KMS-11 (cell line): Measurements from ENCODE around the gene RNF220.

Experiments
- H2AFZ ChIP-seq: fragments of 200-600 bp; sonication (generic); 2 replicates; pipeline ENCODE4 v1.6.1; 2016; ENCODE audit warnings: antibody characterized with exemption, mixed run types, low read depth
- H3K27ac ChIP-seq: fragments of 200-600 bp; sonication (generic); 2 replicates; pipeline ENCODE4 v1.6.1; 2016; ENCODE audit warnings: mild to moderate bottlenecking, mixed run types
- H3K27me3 ChIP-seq: fragments of 200-600 bp; sonication (generic); 2 replicates; pipeline ENCODE4 v1.6.1; 2017; ENCODE audit warnings: mild to moderate bottlenecking, low read depth, mixed run types, moderate library complexity; ENCODE audit not compliant: insufficient read depth
- H3K36me3 ChIP-seq: fragments of 200-600 bp; sonication (generic); 2 replicates; pipeline ENCODE4 v1.6.1; 2017; ENCODE audit warnings: mild to moderate bottlenecking, mixed run types; ENCODE audit not compliant: insufficient read depth
- H3K4me1 ChIP-seq: fragments of 200-600 bp; sonication (generic); 2 replicates; pipeline ENCODE4 v1.6.1; 2016; ENCODE audit warnings: mild to moderate bottlenecking, low read depth, mixed run types; ENCODE audit not compliant: poor library complexity, severe bottlenecking
- H3K4me2 ChIP-seq: fragments of 200-600 bp; sonication (generic); 2 replicates; pipeline ENCODE4 v1.7.0; 2016; ENCODE audit warnings: mild to moderate bottlenecking, mixed run types
- H3K4me3 ChIP-seq: fragments of 200-600 bp; sonication (generic); IDR thresholded peaks from 2 replicates; pipeline ENCODE4 v1.6.1; 2017; ENCODE audit warnings: low read depth, low read length, mixed read lengths; ENCODE audit not compliant: insufficient read depth
- H3K79me2 ChIP-seq: fragments of 200-600 bp; sonication (generic); 2 replicates; pipeline ENCODE4 v1.6.1; 2016; ENCODE audit warnings: low read depth, mixed run types; ENCODE audit not compliant: insufficient read depth
- H3K9ac ChIP-seq: fragments of 200-600 bp; sonication (generic); 2 replicates; pipeline ENCODE4 v1.6.1; 2016; ENCODE audit warnings: mild to moderate bottlenecking, mixed run types
- H4K20me1 ChIP-seq: fragments of 200-600 bp; sonication (generic); 2 replicates; pipeline ENCODE4 v1.6.1; 2016; ENCODE audit warnings: mild to moderate bottlenecking, mixed run types; ENCODE audit not compliant: insufficient read depth
- TF ChIP-seq, protein P1 (sequence below): fragments of 200-600 bp; sonication (generic); conservative IDR thresholded peaks from 2 replicates; pipeline ENCODE4 v1.6.1; 2017; ENCODE audit warnings: low read depth, mild to moderate bottlenecking, antibody characterized with exemption, low read length, moderate library complexity, mixed read lengths

The RNF220 gene

DNA sequence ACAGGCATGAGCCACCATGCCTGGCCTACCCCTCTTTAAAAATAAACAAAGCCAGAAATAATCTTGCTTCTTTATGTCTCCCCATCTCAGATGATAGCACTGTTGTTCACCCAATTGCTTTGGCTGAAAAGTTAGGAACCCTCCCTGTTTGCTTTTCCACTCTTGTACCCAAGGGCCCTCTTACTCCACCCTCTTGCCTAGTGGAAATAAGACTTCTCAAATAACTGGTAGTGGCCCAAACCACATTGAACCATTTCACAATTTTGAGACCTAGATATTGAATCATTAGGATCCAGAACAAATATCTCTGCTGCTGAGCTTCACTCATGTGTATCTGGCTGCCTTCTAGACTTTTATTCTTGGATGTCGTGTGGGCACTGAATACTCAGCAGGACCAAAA is 37.7 kb downstream of the RNF220 start:
- Histone ChIP-seq H3K4me3 (no peak overlapping the region), H3K27me3 (no peaks in the 10 kb centered on the region), H3K9ac (no peak overlapping the region), H3K27ac (no peak overlapping the region), H3K79me2 (no peaks in the 10 kb centered on the region), H4K20me1 (no peaks in the 10 kb centered on the region), H3K36me3 (no peaks in the 10 kb centered on the region), H2AFZ (no peak overlapping the region), H3K4me2 (no peak overlapping the region), H3K4me1 (no peaks in the 10 kb centered on the region)
- TF ChIP-seq, protein P1, sequence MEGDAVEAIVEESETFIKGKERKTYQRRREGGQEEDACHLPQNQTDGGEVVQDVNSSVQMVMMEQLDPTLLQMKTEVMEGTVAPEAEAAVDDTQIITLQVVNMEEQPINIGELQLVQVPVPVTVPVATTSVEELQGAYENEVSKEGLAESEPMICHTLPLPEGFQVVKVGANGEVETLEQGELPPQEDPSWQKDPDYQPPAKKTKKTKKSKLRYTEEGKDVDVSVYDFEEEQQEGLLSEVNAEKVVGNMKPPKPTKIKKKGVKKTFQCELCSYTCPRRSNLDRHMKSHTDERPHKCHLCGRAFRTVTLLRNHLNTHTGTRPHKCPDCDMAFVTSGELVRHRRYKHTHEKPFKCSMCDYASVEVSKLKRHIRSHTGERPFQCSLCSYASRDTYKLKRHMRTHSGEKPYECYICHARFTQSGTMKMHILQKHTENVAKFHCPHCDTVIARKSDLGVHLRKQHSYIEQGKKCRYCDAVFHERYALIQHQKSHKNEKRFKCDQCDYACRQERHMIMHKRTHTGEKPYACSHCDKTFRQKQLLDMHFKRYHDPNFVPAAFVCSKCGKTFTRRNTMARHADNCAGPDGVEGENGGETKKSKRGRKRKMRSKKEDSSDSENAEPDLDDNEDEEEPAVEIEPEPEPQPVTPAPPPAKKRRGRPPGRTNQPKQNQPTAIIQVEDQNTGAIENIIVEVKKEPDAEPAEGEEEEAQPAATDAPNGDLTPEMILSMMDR = no peak

DNA sequence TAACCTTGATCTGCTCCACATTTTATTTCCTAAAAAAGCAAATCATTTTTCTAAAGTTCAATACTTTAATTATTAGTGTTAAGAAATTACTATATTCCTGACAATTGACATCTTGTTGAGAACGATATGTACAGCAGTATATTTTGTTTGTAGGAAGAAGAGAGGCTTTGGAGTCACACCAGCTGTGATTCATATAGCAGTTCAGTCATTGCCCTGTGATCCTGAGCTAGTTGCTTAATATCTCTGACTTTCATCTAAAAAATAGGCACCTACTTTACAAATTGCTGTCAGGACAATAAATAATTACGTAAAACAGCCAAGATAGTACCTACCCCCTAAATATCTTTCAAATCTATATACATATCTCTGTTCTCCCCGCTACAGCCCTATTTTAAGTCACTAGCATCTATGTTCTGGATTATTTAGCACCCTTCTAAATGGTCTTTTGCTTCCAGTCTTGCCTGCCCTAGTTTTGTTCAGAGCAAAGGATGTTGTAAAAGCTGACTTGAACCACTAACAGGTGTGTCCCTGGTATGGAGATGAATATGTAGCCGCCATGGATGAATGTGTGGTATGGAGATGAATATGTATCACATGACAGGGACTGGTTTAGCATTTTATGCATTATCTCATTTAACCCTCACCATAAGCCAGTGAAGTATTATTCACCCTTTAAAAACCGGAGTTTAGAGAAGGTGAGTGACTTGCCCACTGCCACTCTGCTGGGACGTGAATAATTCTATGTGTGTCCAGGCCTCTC is 42.2 kb downstream of the RNF220 start:
- Histone ChIP-seq H4K20me1 (no peaks in the 10 kb centered on the region), H3K4me1 (no peaks in the 10 kb centered on the region), H3K4me3 (no peak overlapping the region), H3K79me2 (no peaks in the 10 kb centered on the region), H3K4me2 (no peak overlapping the region), H3K27ac (no peak overlapping the region), H3K9ac (no peak overlapping the region), H3K27me3 (no peaks in the 10 kb centered on the region), H2AFZ (no peak overlapping the region), H3K36me3 (no peaks in the 10 kb centered on the region)
- TF ChIP-seq, protein P1 = no peak

DNA sequence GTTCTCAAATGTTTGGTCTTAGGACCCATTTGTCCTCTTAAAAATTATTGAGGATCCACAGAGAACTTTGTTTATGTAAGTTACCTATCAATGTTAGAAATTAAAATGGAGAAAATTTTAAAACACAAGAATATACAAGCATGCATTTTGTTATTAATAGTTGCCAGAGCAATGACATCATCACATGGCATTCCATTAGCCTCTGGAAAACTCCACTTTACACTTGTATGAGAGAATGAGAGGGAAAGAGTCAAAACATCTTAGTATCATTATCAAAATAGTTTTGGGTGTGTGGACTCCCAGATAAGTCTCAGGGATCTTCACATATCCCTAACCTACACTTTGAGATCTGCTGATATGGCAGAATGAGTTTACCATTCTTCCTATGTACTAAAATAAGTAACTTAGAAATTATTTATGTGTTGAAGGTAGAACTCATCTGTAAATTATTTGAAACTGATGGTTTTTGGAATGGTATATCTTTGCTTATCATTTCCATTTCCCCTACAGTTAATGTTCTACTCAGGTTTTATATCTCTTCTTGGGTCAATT is 48.8 kb downstream of the RNF220 start:
- Histone ChIP-seq H3K9ac (no peak overlapping the region), H3K4me1 (no peaks in the 10 kb centered on the region), H4K20me1 (no peaks in the 10 kb centered on the region), H3K79me2 (no peaks in the 10 kb centered on the region), H3K4me3 (no peak overlapping the region), H2AFZ (no peak overlapping the region), H3K36me3 (no peaks in the 10 kb centered on the region), H3K4me2 (no peak overlapping the region), H3K27ac (no peak overlapping the region), H3K27me3 (no peaks in the 10 kb centered on the region)
- TF ChIP-seq, protein P1 = no peak

DNA sequence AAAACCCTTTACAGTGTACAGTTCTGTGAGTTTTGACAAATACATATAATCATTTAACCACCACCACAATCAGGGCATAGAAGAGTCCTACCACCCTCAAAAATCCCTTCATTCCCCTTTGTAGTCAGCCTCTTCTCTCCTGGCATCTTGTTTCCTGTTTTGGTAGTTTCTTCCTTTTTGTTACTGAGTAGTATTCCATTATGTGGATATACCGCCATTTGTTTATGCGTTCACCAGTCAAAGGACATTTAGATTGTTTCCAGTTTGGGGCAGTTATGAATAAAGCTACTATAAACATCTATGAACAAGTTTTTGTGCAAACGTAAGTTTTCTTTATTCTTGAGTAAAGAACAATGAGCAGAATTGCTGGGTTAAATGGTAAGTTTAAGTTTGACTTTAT is 49.6 kb downstream of the RNF220 start:
- Histone ChIP-seq H3K4me3 (no peak overlapping the region), H2AFZ (no peak overlapping the region), H3K27ac (no peak overlapping the region), H3K4me1 (no peaks in the 10 kb centered on the region), H4K20me1 (no peaks in the 10 kb centered on the region), H3K27me3 (no peaks in the 10 kb centered on the region), H3K9ac (no peak overlapping the region), H3K36me3 (no peaks in the 10 kb centered on the region), H3K79me2 (no peaks in the 10 kb centered on the region), H3K4me2 (no peak overlapping the region)
- TF ChIP-seq, protein P1 = no peak
